Choroid plexus epithelial cell (primary cell): ENCODE data around the gene GATA5.

Source experiments
- DNase-seq: peaks from one replicate; pipeline ENCODE4 v3.0.0-alpha.2; 2010; ENCODE audit warnings: low read depth
- H3K4me3 ChIP-seq: 2 replicates; pipeline ENCODE4 v1.5.1; 2011; ENCODE audit warnings: low read depth, mild to moderate bottlenecking, control low read depth, low read length, moderate library complexity
- CTCF ChIP-seq: conservative IDR thresholded peaks from 2 replicates; pipeline ENCODE4 v1.5.1; 2011; ENCODE audit warnings: low read depth, mild to moderate bottlenecking, control low read depth, inconsistent platforms, low read length, moderate library complexity

The GATA5 gene

GRCh38 chr20:62505337-62506045, 29.7 kb upstream of the GATA5 start:
- H3K4me3 ChIP-seq, result no peak overlapping the region
- no peak for DNase-seq
- no peak for TF ChIP-seq CTCF

GRCh38 chr20:62504323-62504722, 28.5 kb upstream of the GATA5 start:
- no peak overlapping the region for H3K4me3 ChIP-seq
- TF ChIP-seq CTCF, result no peak
- no peak for DNase-seq

- DNase-seq, result no peak
- H3K4me3 ChIP-seq, result no peak overlapping the region
- TF ChIP-seq CTCF, result no peak
These were observed 27.8 kb upstream of the GATA5 start for GRCh38 chr20:62503401-62504178.

GRCh38 chr20:62502496-62503095, 26.8 kb upstream of the GATA5 start:
- DNase-seq, result no peak
- no peak overlapping the region for H3K4me3 ChIP-seq
- no peak for TF ChIP-seq CTCF

GRCh38 chr20:62501801-62502495, 26.2 kb upstream of the GATA5 start:
- peak; percentile 66 for DNase-seq
- no peak for TF ChIP-seq CTCF
- no peak overlapping the region for H3K4me3 ChIP-seq

- peak; percentile 59 for DNase-seq
- TF ChIP-seq CTCF, result peak; percentile 88
- H3K4me3 ChIP-seq, result no peak overlapping the region
These were observed 24.6 kb upstream of the GATA5 start for GRCh38 chr20:62500237-62500864.
